ENCODE results near the gene LEF1. TPM values are rescaled to one million over a fixed set of nuclear protein-coding genes. Genes with fewer than 3 reads are reported as not detected.

The LEF1 gene
- total RNA-seq, 2 donors from 2014 or later = 2.1 to 3.4 TPM

DNA sequence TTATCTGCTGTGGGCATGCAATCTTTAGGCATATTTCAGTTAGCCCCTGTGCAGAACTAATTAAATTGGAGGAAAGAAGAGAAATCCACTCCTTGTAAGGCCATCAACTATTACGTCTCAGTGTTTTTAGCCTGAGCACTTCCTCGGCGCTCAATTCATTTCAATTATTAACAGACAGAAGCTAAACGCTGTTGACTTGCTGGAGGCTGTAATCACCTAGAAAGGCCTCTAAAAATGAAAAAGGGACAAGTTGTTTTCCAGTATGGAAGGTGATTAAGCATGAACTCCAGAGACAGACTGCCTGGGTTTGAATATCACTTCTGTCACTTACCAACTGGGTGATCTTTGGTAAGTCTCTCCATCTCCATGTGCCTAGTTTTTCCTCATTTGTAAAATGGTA lies 59.6 kb downstream of the LEF1 start:
- no peak overlapping the region for H3K9ac ChIP-seq (ENCODE audit: low read depth in 2 of 2, low read length in 2 of 2)
- no peak for DNase-seq
- no peak overlapping the region for H3K4me3 ChIP-seq
- intact Hi-C loops (cut with DNase I) = no loop called here
- no peaks in the 10 kb centered on the region for H3K9me3 ChIP-seq
- H3K27me3 ChIP-seq = no peaks in the 10 kb centered on the region
- no peak overlapping the region for H3K27ac ChIP-seq
- TF ChIP-seq, protein P1, sequence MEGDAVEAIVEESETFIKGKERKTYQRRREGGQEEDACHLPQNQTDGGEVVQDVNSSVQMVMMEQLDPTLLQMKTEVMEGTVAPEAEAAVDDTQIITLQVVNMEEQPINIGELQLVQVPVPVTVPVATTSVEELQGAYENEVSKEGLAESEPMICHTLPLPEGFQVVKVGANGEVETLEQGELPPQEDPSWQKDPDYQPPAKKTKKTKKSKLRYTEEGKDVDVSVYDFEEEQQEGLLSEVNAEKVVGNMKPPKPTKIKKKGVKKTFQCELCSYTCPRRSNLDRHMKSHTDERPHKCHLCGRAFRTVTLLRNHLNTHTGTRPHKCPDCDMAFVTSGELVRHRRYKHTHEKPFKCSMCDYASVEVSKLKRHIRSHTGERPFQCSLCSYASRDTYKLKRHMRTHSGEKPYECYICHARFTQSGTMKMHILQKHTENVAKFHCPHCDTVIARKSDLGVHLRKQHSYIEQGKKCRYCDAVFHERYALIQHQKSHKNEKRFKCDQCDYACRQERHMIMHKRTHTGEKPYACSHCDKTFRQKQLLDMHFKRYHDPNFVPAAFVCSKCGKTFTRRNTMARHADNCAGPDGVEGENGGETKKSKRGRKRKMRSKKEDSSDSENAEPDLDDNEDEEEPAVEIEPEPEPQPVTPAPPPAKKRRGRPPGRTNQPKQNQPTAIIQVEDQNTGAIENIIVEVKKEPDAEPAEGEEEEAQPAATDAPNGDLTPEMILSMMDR (IDR thresholded peaks at IDR 0.05) = no peak
- no peaks in the 10 kb centered on the region for H3K4me1 ChIP-seq
- H3K36me3 ChIP-seq = no peaks in the 10 kb centered on the region

DNA sequence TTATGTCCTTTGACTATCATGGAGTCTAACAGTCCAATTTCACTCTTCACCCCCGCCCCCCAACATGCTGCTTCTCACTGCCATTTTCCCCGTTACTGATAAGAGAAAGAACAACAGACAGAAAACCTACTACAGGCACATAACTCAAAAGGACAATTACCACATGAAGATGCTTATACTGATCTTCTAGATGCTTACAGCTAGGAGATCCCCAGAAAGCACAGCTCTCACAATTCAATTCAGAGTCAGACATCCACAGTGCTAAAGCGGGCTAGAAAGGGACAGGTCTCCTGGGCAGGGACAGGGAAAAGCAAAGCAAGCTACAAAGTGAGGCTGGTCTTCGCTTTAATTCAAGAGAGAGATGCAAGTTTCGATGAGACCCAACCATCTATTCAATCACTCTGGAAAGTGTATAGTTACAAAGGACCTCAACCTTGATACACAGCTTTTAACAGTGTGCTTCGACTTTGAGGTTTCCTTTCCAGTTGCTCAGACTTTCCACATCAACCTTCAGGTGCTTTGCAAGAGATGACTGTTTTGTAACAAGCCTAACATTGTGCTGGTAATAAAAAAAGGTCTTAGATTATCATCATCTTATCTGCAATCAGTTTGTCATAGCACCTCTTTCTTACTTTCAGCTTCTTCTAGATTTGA lies 60.9 kb downstream of the LEF1 start:
- Histone ChIP-seq H3K9me3 (no peaks in the 10 kb centered on the region), H3K4me1 (no peaks in the 10 kb centered on the region), H3K9ac (ENCODE audit: low read depth in 2 of 2, low read length in 2 of 2) (no peak overlapping the region), H3K27me3 (no peaks in the 10 kb centered on the region), H3K27ac (no peak overlapping the region), H3K36me3 (no peaks in the 10 kb centered on the region), H3K4me3 (no peak overlapping the region)
- no peak for DNase-seq
- intact Hi-C loops (cut with DNase I) = no loop called here
- TF ChIP-seq, protein P1 (IDR thresholded peaks at IDR 0.05) = no peak

DNA sequence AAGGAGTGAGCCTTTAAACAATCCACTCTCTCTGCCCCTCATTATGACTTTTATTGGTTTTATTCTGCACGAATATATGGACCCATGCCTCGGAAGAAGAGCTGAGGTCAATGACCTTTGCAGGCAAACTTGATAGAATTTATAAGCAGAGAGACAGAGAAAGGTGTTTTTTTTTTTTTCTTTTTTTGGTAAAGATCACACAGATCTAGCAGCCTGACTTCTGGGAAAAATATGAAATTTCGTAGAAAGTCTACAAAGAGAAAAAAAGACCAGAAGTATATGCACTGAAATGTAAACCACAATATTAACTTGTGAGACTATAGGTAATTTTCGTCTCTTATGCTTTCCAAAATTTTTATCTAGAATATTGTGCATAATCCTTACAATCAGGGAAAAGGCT lies 61.6 kb downstream of the LEF1 start:
- intact Hi-C loops (cut with DNase I) = no loop called here
- Histone ChIP-seq H3K27me3 (no peaks in the 10 kb centered on the region), H3K9ac (ENCODE audit: low read depth in 2 of 2, low read length in 2 of 2) (no peak overlapping the region), H3K9me3 (no peaks in the 10 kb centered on the region), H3K4me1 (no peaks in the 10 kb centered on the region), H3K27ac (no peak overlapping the region), H3K36me3 (no peaks in the 10 kb centered on the region), H3K4me3 (no peak overlapping the region)
- no peak for DNase-seq
- TF ChIP-seq, protein P1 (IDR thresholded peaks at IDR 0.05) = no peak

DNA sequence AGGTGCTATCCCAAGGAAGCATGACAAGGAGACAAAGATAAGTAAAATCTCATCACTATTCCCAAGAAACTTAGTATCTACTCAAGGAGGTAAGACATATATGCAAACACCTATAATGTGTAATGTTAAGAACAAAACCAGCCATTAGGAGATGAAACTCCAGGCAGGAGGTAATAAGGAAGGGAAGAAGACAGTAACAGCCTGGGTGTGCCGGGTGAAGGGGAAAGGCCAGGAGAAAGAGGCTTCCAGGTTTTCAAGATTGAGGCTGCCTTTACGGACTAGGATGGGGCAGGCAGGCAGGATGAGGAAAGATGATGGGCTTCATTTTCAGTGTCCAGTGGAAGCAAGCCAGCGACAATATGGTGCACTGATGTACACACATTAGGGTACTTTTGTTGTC lies 62.5 kb downstream of the LEF1 start:
- no peaks in the 10 kb centered on the region for H3K9me3 ChIP-seq
- DNase-seq = no peak
- no peaks in the 10 kb centered on the region for H3K4me1 ChIP-seq
- no peak overlapping the region for H3K4me3 ChIP-seq
- no peaks in the 10 kb centered on the region for H3K27me3 ChIP-seq
- intact Hi-C loops (cut with DNase I) = no loop called here
- H3K36me3 ChIP-seq = no peaks in the 10 kb centered on the region
- no peak overlapping the region for H3K27ac ChIP-seq
- no peak overlapping the region for H3K9ac ChIP-seq (ENCODE audit: low read depth in 2 of 2, low read length in 2 of 2)
- TF ChIP-seq, protein P1 (IDR thresholded peaks at IDR 0.05) = no peak

DNA sequence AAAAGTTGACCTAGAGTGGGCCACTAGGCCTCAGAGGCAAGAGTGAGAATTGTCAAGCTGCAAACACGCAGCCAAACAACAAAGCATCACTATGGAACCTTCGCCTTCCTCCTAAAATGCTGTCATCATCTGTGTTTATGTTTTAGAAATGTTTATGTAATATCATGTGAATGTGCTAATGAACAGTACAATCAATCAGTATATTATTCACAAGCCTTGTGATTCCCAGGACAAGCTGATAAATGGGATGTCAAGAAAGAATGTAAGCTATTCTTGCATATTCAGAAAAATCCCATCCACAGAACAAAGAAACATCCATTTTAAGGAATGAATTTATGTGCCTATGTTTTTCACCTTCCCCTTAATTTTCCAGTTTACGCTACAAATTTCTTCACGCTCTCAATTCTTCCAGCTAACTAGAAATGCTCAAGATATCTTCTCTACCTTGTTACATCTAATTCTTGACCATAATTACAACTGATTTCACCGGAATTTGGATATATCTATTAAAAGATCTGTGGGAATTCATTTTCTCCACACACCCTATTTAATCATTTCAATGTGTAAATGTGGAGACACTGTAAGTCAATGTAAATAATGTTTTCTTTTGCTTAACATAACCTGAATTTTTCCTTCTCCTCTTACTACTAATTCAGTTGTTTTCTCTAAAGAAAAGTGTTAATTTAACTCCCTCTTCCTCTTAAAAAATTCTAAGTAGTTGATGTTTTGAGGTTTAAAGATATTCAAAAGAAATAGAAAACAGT lies 65.5 kb downstream of the LEF1 start:
- intact Hi-C loops (cut with DNase I) = no loop called here
- H3K4me1 ChIP-seq = no peaks in the 10 kb centered on the region
- H3K27ac ChIP-seq = no peak overlapping the region
- DNase-seq = no peak
- TF ChIP-seq, protein P1 (IDR thresholded peaks at IDR 0.05) = no peak
- H3K36me3 ChIP-seq = no peaks in the 10 kb centered on the region
- no peaks in the 10 kb centered on the region for H3K27me3 ChIP-seq
- H3K9me3 ChIP-seq = no peaks in the 10 kb centered on the region
- H3K9ac ChIP-seq (ENCODE audit: low read depth in 2 of 2, low read length in 2 of 2) = no peak overlapping the region
- no peak overlapping the region for H3K4me3 ChIP-seq
